HG03108 (cell line): Measurements from ENCODE around the gene SPTBN5.

Experiments used
- ATAC-seq: cut with Tn5 transposase; IDR thresholded peaks from one replicate; pipeline ENCODE4 v1.9.1; 2021; ENCODE audit warnings: moderate library complexity; ENCODE audit not compliant: unreplicated experiment

Gene SPTBN5

GRCh38 chr15:41904541-41905005, 10.7 kb upstream of the SPTBN5 start:
- ATAC-seq: peak; percentile 57

- ATAC-seq: no peak
Observed at GRCh38 chr15:41903782-41904181, 9.9 kb upstream of the SPTBN5 start.

GRCh38 chr15:41901431-41901830, 7.6 kb upstream of the SPTBN5 start:
- ATAC-seq: no peak

- ATAC-seq: no peak
Observed at GRCh38 chr15:41900526-41901380, 6.9 kb upstream of the SPTBN5 start.

- ATAC-seq: no peak
Observed at GRCh38 chr15:41899854-41900442, 6.1 kb upstream of the SPTBN5 start.

GRCh38 chr15:41897363-41897799, 3.5 kb upstream of the SPTBN5 start:
- no peak for ATAC-seq

- ATAC-seq: no peak
Observed at GRCh38 chr15:41896566-41896965, 2.7 kb upstream of the SPTBN5 start.

- ATAC-seq: no peak
Observed at GRCh38 chr15:41895957-41896356, 2.1 kb upstream of the SPTBN5 start.

- no peak for ATAC-seq
Observed at GRCh38 chr15:41895491-41895890, 1.6 kb upstream of the SPTBN5 start.

- ATAC-seq: peak; percentile 91
Observed at GRCh38 chr15:41894791-41895463, 1.1 kb upstream of the SPTBN5 start.

- ATAC-seq: no peak
Observed at GRCh38 chr15:41894251-41894790, 468 bp upstream of the SPTBN5 start.

- ATAC-seq: no peak
Observed at GRCh38 chr15:41892621-41893421, 1.0 kb downstream of the SPTBN5 start.

GRCh38 chr15:41891946-41892345, 1.9 kb downstream of the SPTBN5 start:
- ATAC-seq: no peak

- ATAC-seq: no peak
Observed at GRCh38 chr15:41891226-41891625, 2.6 kb downstream of the SPTBN5 start.

GRCh38 chr15:41890050-41890690, 3.7 kb downstream of the SPTBN5 start:
- no peak for ATAC-seq

- ATAC-seq: no peak
Observed at GRCh38 chr15:41888662-41889253, 5.1 kb downstream of the SPTBN5 start.

GRCh38 chr15:41887893-41888292, 6.0 kb downstream of the SPTBN5 start:
- ATAC-seq: no peak

GRCh38 chr15:41887161-41887560, 6.7 kb downstream of the SPTBN5 start:
- no peak for ATAC-seq

- ATAC-seq: no peak
Observed at GRCh38 chr15:41886741-41887140, 7.1 kb downstream of the SPTBN5 start.

- ATAC-seq: no peak
Observed at GRCh38 chr15:41885841-41886240, 8.0 kb downstream of the SPTBN5 start.
